ENCODE data around the gene TNFRSF12A. TPM values are rescaled to one million over a fixed set of nuclear protein-coding genes. Genes with fewer than 3 reads are reported as not detected.

The TNFRSF12A gene
- total and polyA plus RNA-seq, 10 of the 15 experiments (the other 5 are each of a cell fraction or from before 2014, with no cell fraction given) = 0.35 to 1.7 (median 1.2) TPM; not detected in 2

GRCh38 chr16:3070608-3071111 lies 50.5 kb downstream of the TNFRSF12A start:
- no peak overlapping the region for H3K4me2 ChIP-seq (ENCODE audit: control insufficient read depth, insufficient read depth)
- peaks cover 35% of the 10 kb centered on the region for H3K4me1 ChIP-seq (ENCODE audit: control insufficient read depth, insufficient read depth, low read length)
- FAIRE-seq = no peak
- no peaks in the 10 kb centered on the region; a peak in 2 of 4 replicates for H3K36me3 ChIP-seq (ENCODE audit: control insufficient read depth in 2 of 2, insufficient read depth in 2 of 2, low read length in 1 of 2)
- intact Hi-C loops (cut with micrococcal nuclease; ENCODE audit: unreplicated experiment) = no loop called here
- POLR2A ChIA-PET = interaction anchor here (0.6 kb wide), 1 partner anchor 12 kb away, joined by 3 read pairs; no protein-coding TSS in a partner anchor
- no peak overlapping the region for H3K27ac ChIP-seq (ENCODE audit: control insufficient read depth, insufficient read depth)
- H4K20me1 ChIP-seq (ENCODE audit: control insufficient read depth, insufficient read depth) = no peaks in the 10 kb centered on the region
- H3K9me3 ChIP-seq (replicated peaks; ENCODE audit: control insufficient read depth, insufficient read depth, low read length) = no peaks in the 10 kb centered on the region
- H3K4me3 ChIP-seq = no peak overlapping the region
- no peak overlapping the region for H3K9ac ChIP-seq (ENCODE audit: control insufficient read depth, insufficient read depth, low read length)
- RAD21 ChIA-PET (ENCODE audit: unreplicated experiment) = no interaction called here
- peaks cover 20% of the 10 kb centered on the region for H3K79me2 ChIP-seq (ENCODE audit: control insufficient read depth, insufficient read depth, low read length)
- DNase-seq (ENCODE audit: low read depth, low spot score) = no peak
- SMC1A ChIA-PET (ENCODE audit: uncharacterized antibody, unreplicated experiment) = interaction anchor here (0.6 to 0.7 kb wide), 2 partner anchors 18 to 59 kb away, joined by 3 read pairs; no protein-coding TSS in a partner anchor
- CTCF ChIA-PET = interaction anchor here (0.6 kb wide), 1 partner anchor 23 kb away, joined by 3 read pairs; no protein-coding TSS in a partner anchor
- in situ Hi-C loops (cut with MboI) = no loop called here
- no TSS peak for BruUV-seq (replicated peaks)
- ATAC-seq = no peak
- no peak overlapping the region for H2AFZ ChIP-seq (ENCODE audit: control insufficient read depth, low read depth, low read length)
- H3K27me3 ChIP-seq (replicated peaks in 1 of 2; ENCODE audit: control insufficient read depth in 2 of 2, insufficient read depth in 2 of 2, low read length in 1 of 2) = no peaks in the 10 kb centered on the region
- WGBS (ENCODE audit: insufficient coverage, insufficient replicate concordance, low lambda C conversion rate, missing lambda C conversion rate) = 94% methylated on average over 9 of the region's 9 CpGs
- TF ChIP-seq EED (IDR thresholded peaks at IDR 0.05; ENCODE audit: low read depth) (no peak), SREBF2 (IDR thresholded peaks at IDR 0.05; ENCODE audit: low read length) (no peak), CTCF (IDR thresholded peaks at IDR 0.05 in 2 of 3, conservative IDR thresholded peaks at IDR 0.05 in 1 of 3; ENCODE audit: control insufficient read depth in 2 of 3, extremely low read depth in 1 of 3, insufficient read depth in 1 of 3, low read depth in 3 of 3, low read length in 3 of 3) (no peak), ZNF384 (IDR thresholded peaks at IDR 0.05; ENCODE audit: borderline replicate concordance, low read depth, low read length) (no peak), PAX8 (IDR thresholded peaks at IDR 0.05) (no peak), RAD51 (IDR thresholded peaks at IDR 0.05) (no peak), TCF12 (IDR thresholded peaks at IDR 0.05; ENCODE audit: low read depth, low read length) (no peak), ZNF592 (IDR thresholded peaks at IDR 0.05) (no peak), SIN3A (IDR thresholded peaks at IDR 0.05; ENCODE audit: low read depth, low read length) (no peak), CBX3 (IDR thresholded peaks at IDR 0.05; ENCODE audit: borderline replicate concordance, low read depth) (no peak), MXI1 (IDR thresholded peaks at IDR 0.05; ENCODE audit: low read depth, low read length) (no peak), ZZZ3 (IDR thresholded peaks at IDR 0.05; ENCODE audit: control insufficient read depth, insufficient read length, low read depth) (no peak), FOXM1 (IDR thresholded peaks at IDR 0.05; ENCODE audit: low read depth, low read length) (no peak), SP1 (IDR thresholded peaks at IDR 0.05; ENCODE audit: low read depth, low read length) (no peak), TAF1 (IDR thresholded peaks at IDR 0.05; ENCODE audit: borderline replicate concordance, low read depth, low read length) (no peak), CBX5 (IDR thresholded peaks at IDR 0.05; ENCODE audit: low read depth) (no peak)
- TF ChIP-seq, protein P1, sequence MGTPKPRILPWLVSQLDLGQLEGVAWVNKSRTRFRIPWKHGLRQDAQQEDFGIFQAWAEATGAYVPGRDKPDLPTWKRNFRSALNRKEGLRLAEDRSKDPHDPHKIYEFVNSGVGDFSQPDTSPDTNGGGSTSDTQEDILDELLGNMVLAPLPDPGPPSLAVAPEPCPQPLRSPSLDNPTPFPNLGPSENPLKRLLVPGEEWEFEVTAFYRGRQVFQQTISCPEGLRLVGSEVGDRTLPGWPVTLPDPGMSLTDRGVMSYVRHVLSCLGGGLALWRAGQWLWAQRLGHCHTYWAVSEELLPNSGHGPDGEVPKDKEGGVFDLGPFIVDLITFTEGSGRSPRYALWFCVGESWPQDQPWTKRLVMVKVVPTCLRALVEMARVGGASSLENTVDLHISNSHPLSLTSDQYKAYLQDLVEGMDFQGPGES (IDR thresholded peaks at IDR 0.05) = no peak
- TF ChIP-seq, protein P2, sequence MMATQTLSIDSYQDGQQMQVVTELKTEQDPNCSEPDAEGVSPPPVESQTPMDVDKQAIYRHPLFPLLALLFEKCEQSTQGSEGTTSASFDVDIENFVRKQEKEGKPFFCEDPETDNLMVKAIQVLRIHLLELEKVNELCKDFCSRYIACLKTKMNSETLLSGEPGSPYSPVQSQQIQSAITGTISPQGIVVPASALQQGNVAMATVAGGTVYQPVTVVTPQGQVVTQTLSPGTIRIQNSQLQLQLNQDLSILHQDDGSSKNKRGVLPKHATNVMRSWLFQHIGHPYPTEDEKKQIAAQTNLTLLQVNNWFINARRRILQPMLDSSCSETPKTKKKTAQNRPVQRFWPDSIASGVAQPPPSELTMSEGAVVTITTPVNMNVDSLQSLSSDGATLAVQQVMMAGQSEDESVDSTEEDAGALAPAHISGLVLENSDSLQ (IDR thresholded peaks at IDR 0.05) = no peak
